ENCODE results near the gene TTC27. TPM values are rescaled to one million over a fixed set of nuclear protein-coding genes. Genes with fewer than 3 reads are reported as not detected.

The TTC27 gene
- polyA plus RNA-seq, 3 donors: 4.0 to 4.8 (median 4.4) TPM

- no peak overlapping the region for H3K9ac ChIP-seq (ENCODE audit: insufficient read depth, low read length, poor library complexity, severe bottlenecking)
- no peaks in the 10 kb centered on the region for H3K4me1 ChIP-seq (ENCODE audit: control insufficient read depth in 1 of 2, insufficient read depth in 2 of 2, low read length in 2 of 2)
- intact Hi-C loops (cut with micrococcal nuclease): no loop called here
- Mint-ChIP-seq H3K36me3 (peaks cover 7 to 10% of the 10 kb centered on the region in 2 donors), H3K4me3 (no peak overlapping the region), H3K9me3 (no peaks in the 10 kb centered on the region), H3K27ac (no peak overlapping the region), H3K4me1 (no peaks in the 10 kb centered on the region), H3K27me3 (ENCODE audit: low read depth in 3 of 3) (peaks cover 0 to 1% (median 0%) of the 10 kb centered on the region in 3 donors)
- H3K36me3 ChIP-seq (replicated peaks in 1 of 2; ENCODE audit: control insufficient read depth in 1 of 2, insufficient read depth in 2 of 2, low read length in 2 of 2): peaks cover 0 to 5% of the 10 kb centered on the region in 2 donors
- no peak overlapping the region for H3K4me3 ChIP-seq (replicated peaks in 1 of 3; ENCODE audit: low read depth in 2 of 3, low read length in 3 of 3)
- DNase-seq: no peak
- H3K27ac ChIP-seq (ENCODE audit: low read depth in 1 of 2, low read length in 2 of 2): no peak overlapping the region
- no peaks in the 10 kb centered on the region for H3K79me2 ChIP-seq (ENCODE audit: insufficient read depth, low read length)
- H4K20me1 ChIP-seq (ENCODE audit: insufficient read depth, low read length): no peaks in the 10 kb centered on the region
- no peak overlapping the region for H2AFZ ChIP-seq (ENCODE audit: insufficient read depth, low read depth, low read length, poor library complexity, severe bottlenecking)
- 100% methylated on average over 3 of the region's 4 CpGs for WGBS (ENCODE audit: insufficient coverage)
- H3K4me2 ChIP-seq (replicated peaks; ENCODE audit: extremely low read depth, low read length, poor library complexity, severe bottlenecking): no peak overlapping the region
- H3K27me3 ChIP-seq (ENCODE audit: control insufficient read depth in 2 of 2, insufficient read depth in 2 of 2, low read length in 2 of 2): no peaks in the 10 kb centered on the region
- TF ChIP-seq, protein P1, sequence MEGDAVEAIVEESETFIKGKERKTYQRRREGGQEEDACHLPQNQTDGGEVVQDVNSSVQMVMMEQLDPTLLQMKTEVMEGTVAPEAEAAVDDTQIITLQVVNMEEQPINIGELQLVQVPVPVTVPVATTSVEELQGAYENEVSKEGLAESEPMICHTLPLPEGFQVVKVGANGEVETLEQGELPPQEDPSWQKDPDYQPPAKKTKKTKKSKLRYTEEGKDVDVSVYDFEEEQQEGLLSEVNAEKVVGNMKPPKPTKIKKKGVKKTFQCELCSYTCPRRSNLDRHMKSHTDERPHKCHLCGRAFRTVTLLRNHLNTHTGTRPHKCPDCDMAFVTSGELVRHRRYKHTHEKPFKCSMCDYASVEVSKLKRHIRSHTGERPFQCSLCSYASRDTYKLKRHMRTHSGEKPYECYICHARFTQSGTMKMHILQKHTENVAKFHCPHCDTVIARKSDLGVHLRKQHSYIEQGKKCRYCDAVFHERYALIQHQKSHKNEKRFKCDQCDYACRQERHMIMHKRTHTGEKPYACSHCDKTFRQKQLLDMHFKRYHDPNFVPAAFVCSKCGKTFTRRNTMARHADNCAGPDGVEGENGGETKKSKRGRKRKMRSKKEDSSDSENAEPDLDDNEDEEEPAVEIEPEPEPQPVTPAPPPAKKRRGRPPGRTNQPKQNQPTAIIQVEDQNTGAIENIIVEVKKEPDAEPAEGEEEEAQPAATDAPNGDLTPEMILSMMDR (IDR thresholded peaks at IDR 0.05): no peak
- no peaks in the 10 kb centered on the region for H3K9me3 ChIP-seq (replicated peaks in 1 of 2; ENCODE audit: control insufficient read depth in 1 of 2, insufficient read depth in 1 of 2, low read length in 2 of 2)
Measured at GRCh38 chr2:32805104-32806095, 177.6 kb downstream of the TTC27 start.

DNA sequence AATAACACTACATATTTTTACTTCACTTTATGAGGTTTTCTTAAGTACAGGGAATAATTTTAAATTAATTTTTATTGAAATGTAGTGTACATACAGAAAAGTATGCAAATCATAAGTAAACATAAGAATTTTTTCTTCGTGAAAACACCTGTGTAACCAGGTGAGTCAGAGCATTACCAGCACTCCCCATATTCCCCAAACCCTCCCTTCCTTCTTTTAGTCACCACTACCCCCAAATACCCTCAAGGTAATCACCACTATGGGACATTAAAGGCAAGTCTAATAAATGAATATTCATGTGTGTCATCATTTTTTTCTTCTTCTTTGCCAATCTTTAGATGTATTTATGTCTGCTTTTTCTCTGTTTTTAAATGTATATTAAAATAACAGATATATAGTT, 179.0 kb downstream of the TTC27 start:
- no peak overlapping the region for H3K4me3 Mint-ChIP-seq
- TF ChIP-seq, protein P1 (IDR thresholded peaks at IDR 0.05): no peak
- no peak overlapping the region for H3K4me3 ChIP-seq (replicated peaks in 1 of 3; ENCODE audit: low read depth in 2 of 3, low read length in 3 of 3)
- H3K27me3 ChIP-seq (ENCODE audit: control insufficient read depth in 2 of 2, insufficient read depth in 2 of 2, low read length in 2 of 2): no peaks in the 10 kb centered on the region
- H3K79me2 ChIP-seq (ENCODE audit: insufficient read depth, low read length): no peaks in the 10 kb centered on the region
- H3K27me3 Mint-ChIP-seq (ENCODE audit: low read depth in 3 of 3): peaks cover 0 to 1% (median 0%) of the 10 kb centered on the region in 3 donors
- no peaks in the 10 kb centered on the region for H3K9me3 Mint-ChIP-seq
- peaks cover 15 to 16% of the 10 kb centered on the region in 2 donors for H3K36me3 Mint-ChIP-seq
- no peak overlapping the region for H3K27ac Mint-ChIP-seq
- H3K4me2 ChIP-seq (replicated peaks; ENCODE audit: extremely low read depth, low read length, poor library complexity, severe bottlenecking): no peak overlapping the region
- no CpG with 5 or more reads among the region's 1 CpG for WGBS (ENCODE audit: insufficient coverage)
- H3K27ac ChIP-seq (ENCODE audit: low read depth in 1 of 2, low read length in 2 of 2): no peak overlapping the region
- intact Hi-C loops (cut with micrococcal nuclease): no loop called here
- DNase-seq: no peak
- no peaks in the 10 kb centered on the region for H4K20me1 ChIP-seq (ENCODE audit: insufficient read depth, low read length)
- H3K36me3 ChIP-seq (replicated peaks in 1 of 2; ENCODE audit: control insufficient read depth in 1 of 2, insufficient read depth in 2 of 2, low read length in 2 of 2): peaks cover 0 to 5% of the 10 kb centered on the region in 2 donors
- H3K9ac ChIP-seq (ENCODE audit: insufficient read depth, low read length, poor library complexity, severe bottlenecking): no peak overlapping the region
- no peaks in the 10 kb centered on the region for H3K4me1 ChIP-seq (ENCODE audit: control insufficient read depth in 1 of 2, insufficient read depth in 2 of 2, low read length in 2 of 2)
- H3K4me1 Mint-ChIP-seq: no peaks in the 10 kb centered on the region
- H3K9me3 ChIP-seq (replicated peaks in 1 of 2; ENCODE audit: control insufficient read depth in 1 of 2, insufficient read depth in 1 of 2, low read length in 2 of 2): no peaks in the 10 kb centered on the region
- no peak overlapping the region for H2AFZ ChIP-seq (ENCODE audit: insufficient read depth, low read depth, low read length, poor library complexity, severe bottlenecking)
